ENCODE results near the gene SLC2A11. TPM values are rescaled to one million over a fixed set of nuclear protein-coding genes. Genes with fewer than 3 reads are reported as not detected.
A peak's percentile ranks its signal among the peaks of the same experiment; 100 is the strongest.

Gene SLC2A11
- total and polyA plus RNA-seq, 4 donors: 3.4 to 9.0 (median 4.3) TPM

- Histone ChIP-seq H3K4me1 (ENCODE audit: control insufficient read depth in 4 of 4, insufficient read depth in 4 of 4, low read length in 3 of 4) (peaks cover 11 to 29% (median 20%) of the 10 kb centered on the region in 4 donors), H3K27ac (ENCODE audit: low read depth in 1 of 2, low read length in 2 of 2) (peak overlapping the region; percentile 20 to 97), H3K36me3 (ENCODE audit: control insufficient read depth in 4 of 4, insufficient read depth in 3 of 4, low read depth in 1 of 4, low read length in 3 of 4) (peaks cover 0 to 9% (median 5%) of the 10 kb centered on the region in 4 donors), H3K27me3 (ENCODE audit: control insufficient read depth in 4 of 4, insufficient read depth in 4 of 4, low read length in 3 of 4) (no peaks in the 10 kb centered on the region), H3K9me3 (ENCODE audit: control insufficient read depth in 4 of 4, low read length in 3 of 4) (no peaks in the 10 kb centered on the region), H3K4me3 (ENCODE audit: low read depth in 1 of 3, low read length in 3 of 3) (peak overlapping the region; percentile 57 to 78 (median 72)), H3K9ac (ENCODE audit: low read depth in 1 of 2, low read length in 2 of 2) (no peak overlapping the region)
- 91% methylated on average over 16 of the region's 16 CpGs for WGBS
- TF ChIP-seq RXRA (IDR thresholded peaks at IDR 0.05) (no peak), GABPA (IDR thresholded peaks at IDR 0.05 in 1 of 2, conservative IDR thresholded peaks at IDR 0.05 in 1 of 2) (no peak), ATF3 (IDR thresholded peaks at IDR 0.05) (no peak), YY1 (IDR thresholded peaks at IDR 0.05) (no peak), MAX (IDR thresholded peaks at IDR 0.05) (no peak), ZBTB33 (IDR thresholded peaks at IDR 0.05) (no peak), EGR1 (IDR thresholded peaks at IDR 0.05; ENCODE audit: low read depth in 2 of 2) (no peak), FOXA2 (IDR thresholded peaks at IDR 0.05) (no peak), RAD21 (IDR thresholded peaks at IDR 0.05) (no peak), NR2F2 (IDR thresholded peaks at IDR 0.05) (no peak), CTCF (IDR thresholded peaks at IDR 0.05; ENCODE audit: low read depth, low read length, missing input control) (no peak)
- DNase-seq (ENCODE audit: low spot score): no peak
Observed at GRCh38 chr22:23895599-23896144, 38.0 kb downstream of the SLC2A11 start.

- no peak overlapping the region for H3K9ac ChIP-seq (ENCODE audit: low read depth in 1 of 2, low read length in 2 of 2)
- H3K27ac ChIP-seq (ENCODE audit: low read depth in 1 of 2, low read length in 2 of 2): no peak overlapping the region
- H3K9me3 ChIP-seq (ENCODE audit: control insufficient read depth in 4 of 4, low read length in 3 of 4): no peaks in the 10 kb centered on the region
- H3K4me1 ChIP-seq (ENCODE audit: control insufficient read depth in 4 of 4, insufficient read depth in 4 of 4, low read length in 3 of 4): peaks cover 11 to 29% (median 20%) of the 10 kb centered on the region in 4 donors
- 97% methylated on average over 5 of the region's 5 CpGs for WGBS
- peaks cover 0 to 9% (median 5%) of the 10 kb centered on the region in 4 donors for H3K36me3 ChIP-seq (ENCODE audit: control insufficient read depth in 4 of 4, insufficient read depth in 3 of 4, low read depth in 1 of 4, low read length in 3 of 4)
- no peak for DNase-seq (ENCODE audit: low spot score)
- no peak overlapping the region for H3K4me3 ChIP-seq (ENCODE audit: low read depth in 1 of 3, low read length in 3 of 3)
- H3K27me3 ChIP-seq (ENCODE audit: control insufficient read depth in 4 of 4, insufficient read depth in 4 of 4, low read length in 3 of 4): no peaks in the 10 kb centered on the region
- TF ChIP-seq FOXA2 (IDR thresholded peaks at IDR 0.05) (no peak), CTCF (IDR thresholded peaks at IDR 0.05; ENCODE audit: low read depth, low read length, missing input control) (no peak), ATF3 (IDR thresholded peaks at IDR 0.05) (no peak), TAF1 (conservative IDR thresholded peaks at IDR 0.05) (no peak), HNF4A (conservative IDR thresholded peaks at IDR 0.05) (no peak), GABPA (IDR thresholded peaks at IDR 0.05 in 1 of 2, conservative IDR thresholded peaks at IDR 0.05 in 1 of 2) (no peak), EGR1 (IDR thresholded peaks at IDR 0.05; ENCODE audit: low read depth in 2 of 2) (no peak), MAX (IDR thresholded peaks at IDR 0.05) (no peak), ZBTB33 (IDR thresholded peaks at IDR 0.05) (no peak), RXRA (IDR thresholded peaks at IDR 0.05) (no peak), SP1 (IDR thresholded peaks at IDR 0.05) (no peak), YY1 (IDR thresholded peaks at IDR 0.05) (no peak), FOXA1 (IDR thresholded peaks at IDR 0.05) (no peak), NR2F2 (IDR thresholded peaks at IDR 0.05) (no peak), REST (IDR thresholded peaks at IDR 0.05) (no peak), JUND (IDR thresholded peaks at IDR 0.05) (no peak), HNF4G (IDR thresholded peaks at IDR 0.05) (no peak)
Observed at GRCh38 chr22:23896166-23896522, 38.5 kb downstream of the SLC2A11 start.

All from liver (tissue), 9 donors.